Ecto neural progenitor cell (in vitro differentiated cells): ENCODE measurements around the gene PTPN22.
"Not testable (repeated sequence)": the region's sequence is repeated elsewhere in the genome, so short reads cannot be mapped to it uniquely, and the experiment has no call there.

Source experiments
- DNase-seq: peaks from one replicate; pipeline ENCODE4 v3.0.0-alpha.2; 2018; ENCODE audit warnings: low spot score

The PTPN22 gene

DNA sequence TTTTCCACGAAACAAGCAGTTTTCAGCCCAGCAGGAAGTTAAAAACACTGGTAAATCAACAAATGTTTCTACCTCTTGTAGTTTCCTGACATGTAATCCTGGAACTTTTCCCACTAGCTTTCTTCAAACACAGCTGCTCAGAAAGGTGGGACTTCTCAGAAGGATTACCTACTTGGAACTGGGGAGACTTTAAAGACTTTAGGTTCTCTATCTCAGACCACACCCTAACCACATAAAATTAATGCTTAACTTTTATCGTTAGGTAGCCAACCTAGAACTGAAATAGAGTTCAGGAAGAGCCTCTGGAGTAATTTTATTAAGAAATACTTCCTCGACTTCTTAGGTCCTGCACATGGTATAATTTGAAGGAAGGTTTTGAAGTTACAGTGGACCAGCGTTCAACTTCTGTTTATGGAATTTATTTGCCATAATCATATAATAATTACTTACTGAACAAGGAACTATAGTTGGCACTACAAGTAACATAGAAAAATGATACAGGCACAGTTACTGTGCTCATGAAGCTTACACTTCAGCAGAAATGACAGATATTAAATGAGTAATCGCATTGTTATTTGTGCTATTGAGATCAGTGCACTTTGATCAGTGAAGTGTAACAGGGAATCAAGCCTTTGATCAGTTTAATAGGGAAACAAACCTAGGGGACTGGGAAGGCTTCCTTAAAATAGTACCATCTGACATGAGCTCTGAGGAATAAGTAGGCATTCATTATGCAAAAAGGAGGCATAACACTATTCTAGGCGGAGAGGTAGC, 16.1 kb upstream of the PTPN22 start, which contains the start of gene BCL2L15:
Gene BCL2L15 (minus strand): TSS at position 180 of the 774 bp plus-strand sequence. CDS start 206 bp downstream, outside the sequence.
- DNase-seq: no peak

- DNase-seq: no peak
Observed at GRCh38 chr1:113886417-113887401, 15.2 kb upstream of the PTPN22 start.

- no peak for DNase-seq
Observed at GRCh38 chr1:113881661-113882060, 10.1 kb upstream of the PTPN22 start.

DNA sequence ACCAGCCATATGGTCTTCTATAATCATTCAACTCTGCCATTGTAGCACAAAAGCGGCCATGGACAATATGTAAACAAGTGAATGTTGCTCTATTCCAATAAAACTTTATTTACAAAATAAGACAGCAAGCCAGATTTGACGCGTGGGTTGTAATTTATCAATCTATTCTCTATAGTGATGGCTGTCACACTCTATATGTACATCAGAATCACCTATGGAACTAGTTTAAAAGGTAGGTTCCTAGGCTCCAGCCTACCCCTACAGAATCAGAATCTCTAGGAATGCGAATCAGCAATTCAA, 8.2 kb upstream of the PTPN22 start:
- no peak for DNase-seq

GRCh38 chr1:113876176-113876575, 4.7 kb upstream of the PTPN22 start:
- no peak for DNase-seq

DNA sequence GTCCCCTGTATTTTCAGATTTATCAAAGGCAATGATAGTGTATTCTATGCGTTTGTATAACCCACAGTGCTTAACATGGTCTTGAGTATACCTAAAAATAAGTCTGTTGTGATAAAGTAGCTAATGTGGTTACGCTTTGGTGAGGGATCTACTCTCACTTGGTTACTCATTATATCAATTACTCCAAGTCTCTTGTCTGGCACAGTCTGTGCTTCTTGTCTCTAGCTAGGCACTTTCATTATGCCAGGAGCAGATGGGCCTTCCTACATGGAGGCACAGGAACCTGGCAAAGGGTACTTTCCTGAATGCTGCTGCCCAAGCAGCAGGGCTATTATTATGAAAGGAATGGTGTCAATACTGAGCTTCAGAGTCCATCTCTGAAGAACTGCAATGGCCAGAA, 4.2 kb upstream of the PTPN22 start:
- DNase-seq: no peak

DNA sequence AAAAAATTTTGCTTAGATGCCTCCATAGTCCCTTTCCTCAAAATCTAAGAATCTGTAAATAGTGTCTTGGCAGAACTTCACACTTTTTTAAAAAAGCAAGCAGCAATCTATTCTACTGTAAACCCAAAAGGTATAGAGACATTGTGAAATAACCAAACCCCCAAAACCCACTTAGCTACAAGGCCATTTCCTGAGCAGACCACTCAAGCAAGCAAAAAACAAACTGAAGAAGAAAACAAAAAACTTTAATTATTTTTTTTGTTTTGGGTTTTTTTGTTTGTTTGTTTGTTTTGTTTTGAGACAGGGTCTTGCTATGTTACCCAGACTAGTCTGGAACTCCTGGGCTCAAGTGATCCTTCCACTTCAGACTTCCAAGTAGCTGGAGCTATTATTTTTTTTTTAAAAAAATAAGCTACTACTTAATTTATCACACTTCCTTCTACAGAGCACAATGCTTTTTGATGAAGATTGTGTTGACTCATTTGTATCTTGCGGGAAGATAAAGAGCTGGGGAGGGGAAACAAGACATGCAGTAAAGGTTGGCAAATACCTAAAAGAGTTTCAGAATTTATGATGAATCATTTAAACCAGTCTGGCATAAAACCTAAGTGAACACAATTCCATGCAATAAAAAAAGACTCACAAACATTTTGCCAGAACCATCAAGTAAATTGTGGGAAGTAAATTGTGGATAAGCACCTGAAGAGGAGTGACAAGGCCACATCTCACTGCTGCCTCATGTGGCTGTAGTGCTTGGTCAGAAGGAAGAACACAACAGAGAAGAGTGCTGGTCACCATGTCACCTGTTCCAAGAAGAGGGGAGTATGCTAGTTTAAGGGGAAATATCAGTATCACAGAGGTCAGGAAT, 2.7 kb upstream of the PTPN22 start:
- DNase-seq: no peak

DNA sequence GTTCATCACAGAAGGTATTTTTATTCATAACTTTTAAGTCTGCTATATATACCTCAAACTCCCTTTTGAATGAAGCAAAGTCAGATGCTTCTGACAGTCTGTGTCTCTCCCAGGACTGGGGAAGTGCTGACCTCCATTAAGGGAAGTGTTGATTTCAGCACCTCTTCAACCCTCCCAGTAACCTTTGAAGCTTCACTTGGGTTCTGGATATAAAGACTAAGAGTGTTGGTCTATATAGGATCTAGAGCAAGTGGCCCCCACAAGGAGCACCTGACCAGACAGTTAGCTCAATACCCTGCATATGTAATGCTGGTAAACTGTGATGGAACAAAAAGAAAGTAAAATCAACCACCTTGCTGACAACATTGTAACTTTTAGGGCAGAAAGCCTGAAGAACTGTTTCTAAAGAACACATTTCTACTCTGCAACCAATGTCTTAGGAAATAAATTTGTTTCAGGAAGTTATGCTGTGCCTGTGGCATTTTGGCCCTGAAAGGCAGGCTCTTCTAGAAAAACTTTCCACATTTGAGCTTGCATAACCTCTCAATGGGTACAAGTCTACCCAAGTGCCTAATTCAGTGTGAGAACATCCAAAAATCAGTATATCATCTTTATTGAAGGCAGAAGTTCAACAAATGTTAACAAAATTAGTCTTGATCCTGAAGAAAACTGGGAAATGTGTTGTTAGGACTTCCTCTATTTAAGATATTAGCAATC, 865 bp upstream of the PTPN22 start:
- no peak for DNase-seq

DNA sequence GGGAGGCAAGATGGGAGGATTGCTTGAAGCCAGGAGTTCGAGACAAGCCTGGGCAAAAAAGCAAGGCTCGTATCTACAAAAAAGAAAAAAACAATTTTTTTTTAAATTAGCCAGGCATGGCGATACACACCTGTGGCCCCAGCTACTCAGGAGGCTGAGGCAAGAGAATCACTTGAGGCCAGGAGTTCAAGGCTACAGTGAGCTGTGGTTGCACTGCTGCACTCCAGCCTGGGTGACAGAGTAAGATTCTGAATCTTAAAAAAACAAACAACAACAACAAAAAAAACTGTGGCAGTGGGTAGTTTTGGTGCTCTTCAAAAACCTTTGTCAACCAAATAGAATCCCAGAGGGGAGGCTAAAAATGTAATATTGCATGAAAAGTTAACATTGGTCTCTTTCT, 734 bp downstream of the PTPN22 start:
- DNase-seq: no peak

- DNase-seq: no peak
Observed at GRCh38 chr1:113868387-113869083, 3.0 kb downstream of the PTPN22 start.

GRCh38 chr1:113861641-113862040, 9.9 kb downstream of the PTPN22 start:
- no peak for DNase-seq

DNA sequence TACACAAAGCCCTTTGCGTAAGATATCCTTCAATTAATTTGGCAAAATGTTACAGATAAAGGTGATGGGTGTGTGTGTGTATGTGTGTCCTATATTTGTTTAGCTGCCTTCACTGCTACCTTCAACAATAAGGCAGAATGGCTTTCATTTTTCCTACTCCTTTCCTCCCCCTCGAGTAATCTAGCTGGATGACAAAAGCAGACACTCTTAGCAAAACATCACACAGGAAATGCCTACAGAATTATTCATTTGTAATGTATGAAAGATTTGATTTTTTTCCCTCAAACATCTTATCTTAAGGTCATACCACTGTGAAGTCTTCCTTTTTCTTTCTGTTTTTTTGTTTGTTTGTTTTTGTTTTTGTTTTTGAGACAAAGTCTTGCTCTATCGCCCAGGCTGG, 10.6 kb downstream of the PTPN22 start:
- no peak for DNase-seq

DNA sequence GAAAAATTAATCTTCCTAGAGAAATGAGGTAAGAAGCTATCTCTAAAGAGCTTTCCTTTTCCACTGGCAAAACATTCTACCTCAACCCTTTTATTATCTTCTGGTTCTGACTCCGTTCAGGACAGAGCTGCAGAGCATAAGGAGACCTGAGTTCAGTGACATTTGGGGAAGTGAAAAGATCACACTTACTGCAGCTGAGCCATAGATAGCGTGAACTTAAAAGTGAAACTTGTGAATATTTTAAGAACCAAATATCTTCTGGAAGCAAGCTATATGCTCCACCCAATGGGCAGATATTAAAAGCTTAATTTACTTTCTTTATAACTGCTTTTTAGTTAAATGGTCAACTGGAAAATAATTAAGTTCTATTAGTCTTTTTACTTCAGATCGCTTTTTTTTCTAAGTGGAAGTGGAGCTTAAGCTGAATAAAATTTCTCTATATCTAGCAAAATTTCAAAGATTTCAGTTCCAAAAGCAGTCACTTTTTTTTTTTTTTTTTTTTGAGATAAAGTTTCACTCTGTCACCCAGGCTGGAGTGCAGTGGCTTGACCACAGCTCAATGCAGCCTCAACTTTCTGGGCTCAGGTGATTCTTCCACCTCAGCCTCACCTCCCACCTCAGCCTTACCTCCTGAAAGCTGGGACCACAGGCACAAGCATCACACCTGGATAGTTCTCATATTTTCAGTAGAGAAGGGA, 11.9 kb downstream of the PTPN22 start:
- DNase-seq: no peak

GRCh38 chr1:113858982-113859381, 12.5 kb downstream of the PTPN22 start:
- no peak for DNase-seq

DNA sequence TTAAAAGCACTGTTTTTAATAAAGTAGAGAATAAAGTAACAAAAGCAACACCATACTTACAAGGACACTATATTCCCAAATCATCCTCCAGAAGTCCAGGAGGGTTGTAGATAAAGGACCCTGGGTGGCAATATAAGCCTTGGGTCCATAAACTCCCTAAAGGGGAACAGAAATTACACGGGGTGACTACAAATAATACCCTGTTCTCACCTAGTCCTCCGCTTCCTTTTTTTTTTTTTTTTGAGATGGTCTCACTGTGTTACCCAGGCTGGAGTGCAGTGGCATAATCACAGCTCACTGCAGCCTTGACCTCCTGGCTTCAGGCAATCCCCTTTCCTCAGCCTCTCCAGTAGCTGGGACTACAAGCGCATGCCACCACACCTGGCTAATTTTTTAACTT, 13.1 kb downstream of the PTPN22 start:
- DNase-seq: no peak

GRCh38 chr1:113857776-113858175, 13.7 kb downstream of the PTPN22 start:
- DNase-seq: no peak

DNA sequence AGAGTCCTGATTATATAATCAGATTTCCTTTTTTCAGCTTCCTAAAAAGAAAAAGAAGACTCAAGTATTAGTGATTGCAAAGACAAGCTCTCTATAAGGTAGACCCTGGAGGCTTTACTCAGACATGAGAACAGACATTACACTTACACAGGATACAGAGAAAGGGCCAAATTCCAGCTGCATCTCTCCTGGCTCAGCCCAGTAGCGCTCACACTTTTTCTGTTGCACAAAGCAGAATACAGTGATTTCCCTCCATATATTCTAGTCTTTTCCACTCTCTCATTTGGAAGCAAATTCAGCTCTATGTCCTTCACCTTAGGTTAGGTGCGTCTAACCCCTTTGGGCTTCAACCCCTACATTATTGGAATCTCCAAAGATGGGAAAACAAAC, 15.1 kb downstream of the PTPN22 start:
- DNase-seq: no peak

GRCh38 chr1:113855630-113856400, 15.7 kb downstream of the PTPN22 start:
- no peak for DNase-seq

DNA sequence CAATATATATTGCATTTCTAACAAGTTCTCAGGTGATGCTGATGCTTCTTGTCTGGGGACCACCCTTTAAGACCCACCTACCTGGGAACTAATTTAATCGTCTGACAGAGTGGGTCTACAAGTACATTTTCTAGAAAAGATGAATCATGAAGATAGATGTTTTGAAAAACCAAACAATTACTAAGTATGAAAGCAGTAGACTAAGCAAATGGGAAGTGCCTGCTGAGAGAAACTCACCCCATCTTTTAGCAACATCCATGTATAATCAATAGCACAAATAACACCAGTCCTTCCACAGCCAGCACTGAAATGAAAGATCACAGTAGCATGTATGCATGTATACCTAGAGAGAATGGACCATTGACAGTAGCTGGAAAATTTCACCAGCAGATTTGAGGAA, 17.3 kb downstream of the PTPN22 start:
- no peak for DNase-seq

DNA sequence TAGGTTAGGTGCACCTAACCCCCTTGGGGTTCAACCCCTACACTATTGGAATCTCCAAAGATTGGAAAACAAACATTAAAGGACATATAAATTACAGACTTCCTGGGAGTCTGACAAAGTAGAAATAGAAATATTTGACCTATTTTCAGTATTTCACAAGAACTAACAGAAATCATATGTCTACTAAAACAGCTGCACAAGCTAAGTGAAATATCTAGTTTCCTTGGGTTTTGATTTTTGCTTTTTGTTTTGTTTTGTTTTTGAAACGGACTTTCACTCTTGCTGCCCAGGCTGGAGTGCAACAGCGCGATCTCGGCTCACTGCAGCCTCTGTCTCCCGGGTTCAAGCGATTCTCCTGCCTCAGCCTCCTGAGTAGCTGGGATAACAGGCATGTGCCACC, 18.8 kb downstream of the PTPN22 start:
- not testable (repeated sequence) for DNase-seq
